CD4-positive, alpha-beta T cell (primary cell): ENCODE data around the gene PIK3R1. TPM values are rescaled to one million over a fixed set of nuclear protein-coding genes. Genes with fewer than 3 reads are reported as not detected.
A peak's percentile ranks its signal among the peaks of the same experiment; 100 is the strongest.

Experiments used
- ATAC-seq: fragments of 200-7000 bp; cut with Tn5 transposase; one replicate; pipeline ENCODE4 v1.10.0; 2022; ENCODE audit warnings: mild to moderate bottlenecking; ENCODE audit not compliant: poor library complexity
- CTCF ChIA-PET: fragments of 350-600 bp; sonication (Branson Sonifier 250); formaldehyde crosslinking; loops from one replicate; lab custom pipeline; 2021; ENCODE audit warnings: antibody characterized with exemption, inconsistent platforms; lab: Charles Lee
- POLR2A ChIA-PET: fragments of 350-600 bp; sonication (Branson Sonifier 250); formaldehyde crosslinking; loops from one replicate; lab custom pipeline; 2021; ENCODE audit warnings: antibody characterized with exemption, inconsistent platforms; lab: Charles Lee
- DNase-seq, 14 experiments: peaks; one replicate each; pipeline ENCODE4 v3.0.0-alpha.2; 2013 to 2020; ENCODE audit warnings: mixed read lengths in 2 of 14
- H3K27ac ChIP-seq, 2 donors: one replicate each; pipeline versions ENCODE4 v1.5.1 to v1.7.0; 2013; ENCODE audit warnings: low read length in 2 of 2, low read depth in 1 of 2, mild to moderate bottlenecking in 1 of 2
- H3K27me3 ChIP-seq, 2 experiments: 1 replicate in 1 of 2; 2 replicates in 1 of 2; pipeline versions ENCODE4 v1.6.1 to v1.7.0; 2013; ENCODE audit warnings: low read length in 2 of 2, control low read depth in 1 of 2, mild to moderate bottlenecking in 1 of 2, moderate library complexity in 1 of 2; ENCODE audit not compliant: insufficient read depth in 2 of 2, control insufficient read depth in 1 of 2
- H3K36me3 ChIP-seq: one replicate; pipeline ENCODE4 v1.6.1; 2013; ENCODE audit warnings: low read length, control low read depth; ENCODE audit not compliant: insufficient read depth
- H3K4me1 ChIP-seq: one replicate; pipeline ENCODE4 v1.6.1; 2013; ENCODE audit warnings: low read length, control low read depth; ENCODE audit not compliant: insufficient read depth
- H3K4me3 ChIP-seq: one replicate; pipeline ENCODE4 v1.5.1; 2013; ENCODE audit warnings: mild to moderate bottlenecking, low read length, moderate library complexity
- H3K9me3 ChIP-seq, 2 experiments: 1 replicate in 1 of 2; 2 replicates in 1 of 2; pipeline versions ENCODE4 v1.6.1 to v1.7.0; 2013; ENCODE audit warnings: low read length in 2 of 2, mild to moderate bottlenecking in 2 of 2, control low read depth in 1 of 2, moderate library complexity in 1 of 2; ENCODE audit not compliant: control insufficient read depth in 1 of 2, insufficient read depth in 1 of 2
- H3K27ac Mint-ChIP-seq: one replicate; pipeline ENCODE4 v1.8.0; 2020; ENCODE audit warnings: mixed read lengths
- H3K27me3 Mint-ChIP-seq: one replicate; pipeline ENCODE4 v1.8.0; 2021; ENCODE audit warnings: mixed read lengths
- H3K36me3 Mint-ChIP-seq: one replicate; pipeline ENCODE4 v1.8.0; 2021; ENCODE audit warnings: low read depth, mixed read lengths
- H3K4me1 Mint-ChIP-seq: one replicate; pipeline ENCODE4 v1.8.0; 2021; ENCODE audit warnings: low read depth, mixed read lengths
- H3K4me3 Mint-ChIP-seq: one replicate; pipeline ENCODE4 v1.8.0; 2020; ENCODE audit warnings: mild to moderate bottlenecking, mixed read lengths
- H3K9me3 Mint-ChIP-seq: one replicate; pipeline ENCODE4 v1.8.0; 2020; ENCODE audit warnings: mixed read lengths
- CTCF ChIP-seq: fragments of 200-600 bp; IDR thresholded peaks from one replicate; pipeline ENCODE4 v1.8.0; 2022; ENCODE audit warnings: antibody characterized with exemption, mild to moderate bottlenecking
- intact Hi-C, 2 experiments: fragments of 100-400 bp; cut with DNase I in 1 of 2; cut with micrococcal nuclease in 1 of 2; formaldehyde crosslinking; loops; one replicate each; pipeline versions ENCODE4 v1.15.1 to v1.9.0; 2023 to 2025; cut with DNase I, micrococcal nuclease
- total RNA-seq, 174 experiments: library from RNA in 2 of 174; stranded (reverse) in 2 of 174; gene quantifications; one replicate each; pipeline ENCODE4 v1.2.3 and lab custom pipeline; 2021 to 2026

The PIK3R1 gene
- total RNA-seq, 2 experiments from 2014 or later: 455 to 459 TPM

GRCh38 chr5:68295772-68296171 lies 80.2 kb downstream of the PIK3R1 start:
- Histone ChIP-seq H3K27ac (no peak overlapping the region), H3K36me3 (peaks cover 85% of the 10 kb centered on the region), H3K27me3 (no peaks in the 10 kb centered on the region), H3K4me1 (no peaks in the 10 kb centered on the region), H3K9me3 (no peaks in the 10 kb centered on the region), H3K4me3 (no peak overlapping the region)
- ATAC-seq: no peak
- Mint-ChIP-seq H3K27ac (peak overlapping the region; percentile 27), H3K4me3 (peak overlapping the region; percentile 35), H3K36me3 (peaks cover 99% of the 10 kb centered on the region), H3K27me3 (no peaks in the 10 kb centered on the region), H3K9me3 (no peaks in the 10 kb centered on the region), H3K4me1 (peaks cover 26% of the 10 kb centered on the region)
- intact Hi-C loops: no loop called here
- no peak for TF ChIP-seq CTCF
- CTCF ChIA-PET: interaction anchor here (1.0 kb wide), 1 partner anchor 9 kb away, joined by 3 read pairs; no protein-coding TSS in a partner anchor
- POLR2A ChIA-PET: no interaction called here
- no peak for DNase-seq

- H3K27me3 Mint-ChIP-seq: no peaks in the 10 kb centered on the region
- no peak for DNase-seq
- TF ChIP-seq CTCF: no peak
- H3K27ac Mint-ChIP-seq: peak overlapping the region; percentile 21
- no peaks in the 10 kb centered on the region for H3K27me3 ChIP-seq
- H3K4me3 ChIP-seq: no peak overlapping the region
- H3K36me3 ChIP-seq: peaks cover 88% of the 10 kb centered on the region
- no peak overlapping the region for H3K4me3 Mint-ChIP-seq
- no peaks in the 10 kb centered on the region for H3K9me3 Mint-ChIP-seq
- H3K9me3 ChIP-seq: no peaks in the 10 kb centered on the region
- CTCF ChIA-PET: interaction anchor here (0.7 to 3.4 kb wide), 2 partner anchors 10 to 45 kb away, joined by 3 to 16 read pairs; no protein-coding TSS in a partner anchor
- no peak overlapping the region for H3K27ac ChIP-seq
- peaks cover 15% of the 10 kb centered on the region for H3K4me1 Mint-ChIP-seq
- H3K36me3 Mint-ChIP-seq: peaks cover 95% of the 10 kb centered on the region
- no peaks in the 10 kb centered on the region for H3K4me1 ChIP-seq
- POLR2A ChIA-PET: no interaction called here
- intact Hi-C loops: no loop called here
- no peak for ATAC-seq
Measured at GRCh38 chr5:68296895-68297294, 81.3 kb downstream of the PIK3R1 start.

GRCh38 chr5:68297656-68298055 lies 82.1 kb downstream of the PIK3R1 start:
- H3K4me3 Mint-ChIP-seq: no peak overlapping the region
- DNase-seq (no peak), ATAC-seq (no peak)
- ChIA-PET POLR2A (no interaction called here), CTCF (interaction anchor here (0.7 to 3.4 kb wide), 2 partner anchors 10 to 46 kb away, joined by 3 to 16 read pairs; no protein-coding TSS in a partner anchor)
- no peaks in the 10 kb centered on the region for H3K27me3 Mint-ChIP-seq
- H3K36me3 Mint-ChIP-seq: peaks cover 95% of the 10 kb centered on the region
- Histone ChIP-seq H3K27me3 (no peaks in the 10 kb centered on the region), H3K27ac (no peak overlapping the region), H3K4me1 (no peaks in the 10 kb centered on the region), H3K9me3 (no peaks in the 10 kb centered on the region), H3K36me3 (peaks cover 81% of the 10 kb centered on the region), H3K4me3 (no peak overlapping the region)
- no peak overlapping the region for H3K27ac Mint-ChIP-seq
- peaks cover 12% of the 10 kb centered on the region for H3K4me1 Mint-ChIP-seq
- TF ChIP-seq CTCF: no peak
- no peaks in the 10 kb centered on the region for H3K9me3 Mint-ChIP-seq
- intact Hi-C loops: no loop called here
